Stromal cell of bone marrow (primary cell): ENCODE measurements around the gene MRPL39.
A peak's percentile ranks its signal among the peaks of the same experiment; 100 is the strongest.

Experiments
- DNase-seq: peaks from one replicate; pipeline ENCODE4 v3.0.0-alpha.2; 2012; ENCODE audit warnings: low read depth

The MRPL39 gene

DNA sequence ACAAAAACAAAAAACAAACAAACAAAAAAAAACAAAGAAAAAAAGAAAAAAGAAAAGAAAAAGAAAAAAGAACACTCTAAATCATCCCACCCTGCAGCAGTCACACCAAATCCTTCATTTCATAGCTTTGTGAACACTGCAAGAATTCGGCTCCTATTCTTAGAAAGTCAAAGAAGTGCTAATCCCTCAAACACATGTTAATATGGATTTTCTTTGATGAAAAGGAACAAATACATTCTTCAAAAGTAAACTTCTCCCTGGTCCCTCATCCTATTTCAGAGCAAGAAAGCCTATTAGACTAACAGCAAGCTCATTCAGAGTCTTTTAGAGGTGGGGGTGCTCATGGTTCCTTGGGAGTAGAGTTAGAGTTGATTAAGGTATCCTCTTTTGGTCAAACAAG is 7.2 kb upstream of the MRPL39 start:
- DNase-seq, result no peak

DNA sequence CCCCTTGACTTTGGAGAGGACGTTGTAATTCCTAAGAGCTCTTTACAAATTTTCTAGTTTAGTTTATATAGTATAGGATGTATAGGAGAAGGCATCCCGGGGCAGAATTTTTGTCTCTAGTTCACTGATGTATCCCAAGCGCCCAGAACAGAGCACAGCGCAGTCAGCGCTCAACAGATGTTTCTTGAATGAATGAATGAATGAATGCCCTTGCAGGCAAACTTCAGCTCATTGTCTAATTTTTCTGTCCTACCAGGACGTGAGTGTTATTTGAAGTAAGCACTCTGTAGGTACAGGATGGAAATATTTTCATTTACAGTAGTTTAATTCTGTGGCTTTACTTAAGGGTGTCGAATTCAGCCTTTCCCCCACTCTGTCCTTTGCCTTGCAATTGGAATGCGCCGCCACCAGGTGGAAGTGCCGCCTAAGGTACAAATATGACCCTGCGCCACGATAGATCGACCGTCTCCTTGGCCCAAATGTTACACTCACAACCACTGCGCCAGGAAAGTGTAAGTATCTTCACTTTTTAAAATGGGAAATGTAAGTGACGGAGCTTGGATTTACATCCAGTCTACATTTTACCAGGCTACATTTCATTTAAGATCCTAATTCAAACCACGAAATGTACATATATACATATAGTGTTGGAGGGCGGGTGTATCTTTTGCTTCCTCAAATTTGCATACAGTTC is 910 bp upstream of the MRPL39 start:
- DNase-seq, result peak; percentile 60

DNA sequence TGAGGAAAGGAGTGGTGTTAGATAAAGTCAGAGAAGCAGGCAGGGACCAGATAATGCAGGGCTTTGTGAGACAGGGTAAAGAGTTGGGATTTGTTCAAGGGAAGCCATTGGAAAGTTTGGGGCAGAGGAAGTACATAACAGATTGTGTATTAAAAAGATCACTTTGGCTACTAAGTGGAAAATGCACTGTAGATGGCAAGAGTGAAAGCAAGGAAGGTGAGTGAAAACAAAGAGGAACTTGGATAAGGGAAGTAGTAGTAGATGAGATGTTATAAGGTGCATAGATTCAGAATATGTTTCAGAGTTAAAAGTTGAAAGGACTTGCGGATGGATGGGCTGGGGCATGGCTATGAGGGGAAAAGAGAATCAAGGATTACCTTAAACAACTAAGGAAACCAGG is 17.4 kb downstream of the MRPL39 start:
- DNase-seq, result no peak

DNA sequence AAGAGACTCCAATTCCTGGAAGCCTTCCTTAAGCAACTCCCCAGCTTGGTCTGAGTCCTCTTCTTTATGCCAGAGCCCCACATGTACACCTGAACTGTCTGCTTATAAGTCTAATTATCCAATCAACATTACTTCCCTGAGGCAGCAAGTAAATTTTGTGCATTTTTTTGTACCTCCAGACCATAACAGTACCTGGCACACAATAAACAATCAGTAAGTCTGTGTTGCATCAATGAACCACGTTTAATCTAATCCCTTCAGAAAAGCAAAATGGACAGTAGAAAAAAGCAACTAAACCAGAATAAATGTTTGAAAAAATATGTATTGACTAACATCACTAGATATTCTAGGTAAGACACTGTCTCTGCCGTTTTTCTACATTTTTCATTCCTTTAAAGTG is 20.5 kb downstream of the MRPL39 start:
- DNase-seq, result no peak

DNA sequence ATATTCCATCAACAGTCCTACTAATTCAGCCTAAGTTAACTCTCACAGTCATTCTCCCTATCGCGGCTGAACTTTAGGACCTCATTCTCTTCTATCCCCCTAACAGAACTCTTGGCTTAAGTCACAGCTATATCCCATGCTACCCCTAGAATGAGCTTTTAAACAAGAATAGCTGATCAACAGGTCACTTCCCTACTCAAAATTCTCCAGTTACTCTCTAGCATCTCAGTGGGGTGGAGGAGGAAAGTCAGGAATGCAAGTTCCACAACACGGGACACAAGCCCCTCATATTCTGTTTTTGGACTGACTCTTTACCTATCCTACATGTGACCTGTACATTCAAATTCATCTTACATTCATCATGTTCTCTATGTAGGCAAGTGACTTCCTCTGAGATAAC is 21.0 kb downstream of the MRPL39 start:
- DNase-seq, result no peak

DNA sequence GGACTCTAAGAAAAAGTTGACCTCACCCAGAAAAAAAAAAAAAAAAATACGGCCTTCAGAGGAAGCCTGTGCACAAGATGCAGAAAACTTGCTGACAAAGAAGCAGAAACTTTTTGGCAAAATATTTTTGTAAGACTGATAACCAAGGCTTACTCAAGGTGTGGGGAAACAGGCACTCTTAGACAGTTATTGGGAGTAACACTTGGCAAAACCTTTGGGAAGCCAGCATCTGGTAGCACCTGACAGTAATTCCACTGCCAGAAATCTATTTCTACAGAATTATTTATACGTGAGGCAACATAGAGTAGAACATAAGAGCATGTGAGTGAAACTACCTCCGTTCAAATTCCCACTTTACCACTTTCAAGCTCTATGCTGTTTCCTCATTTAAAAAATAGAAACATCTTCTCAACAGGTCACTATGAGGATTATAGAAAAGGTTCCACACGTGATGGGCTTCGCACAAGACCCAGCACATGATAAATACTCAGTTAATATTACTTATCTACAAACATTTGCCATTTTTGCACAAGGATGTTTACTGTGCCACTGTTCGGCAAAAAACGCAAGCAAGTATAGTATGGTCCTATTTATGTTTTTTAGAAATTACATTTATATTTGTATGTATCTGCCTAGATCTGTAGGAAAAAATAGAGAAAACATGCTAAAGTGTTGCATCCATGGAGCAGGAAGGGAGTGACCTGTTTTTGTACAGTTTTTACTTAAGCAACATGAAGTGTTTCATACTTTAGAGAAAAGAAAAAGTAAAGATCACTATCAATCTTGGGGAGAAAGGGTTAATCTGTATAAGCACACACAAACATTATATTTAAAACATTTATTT is 22.2 kb downstream of the MRPL39 start:
- no peak for DNase-seq

DNA sequence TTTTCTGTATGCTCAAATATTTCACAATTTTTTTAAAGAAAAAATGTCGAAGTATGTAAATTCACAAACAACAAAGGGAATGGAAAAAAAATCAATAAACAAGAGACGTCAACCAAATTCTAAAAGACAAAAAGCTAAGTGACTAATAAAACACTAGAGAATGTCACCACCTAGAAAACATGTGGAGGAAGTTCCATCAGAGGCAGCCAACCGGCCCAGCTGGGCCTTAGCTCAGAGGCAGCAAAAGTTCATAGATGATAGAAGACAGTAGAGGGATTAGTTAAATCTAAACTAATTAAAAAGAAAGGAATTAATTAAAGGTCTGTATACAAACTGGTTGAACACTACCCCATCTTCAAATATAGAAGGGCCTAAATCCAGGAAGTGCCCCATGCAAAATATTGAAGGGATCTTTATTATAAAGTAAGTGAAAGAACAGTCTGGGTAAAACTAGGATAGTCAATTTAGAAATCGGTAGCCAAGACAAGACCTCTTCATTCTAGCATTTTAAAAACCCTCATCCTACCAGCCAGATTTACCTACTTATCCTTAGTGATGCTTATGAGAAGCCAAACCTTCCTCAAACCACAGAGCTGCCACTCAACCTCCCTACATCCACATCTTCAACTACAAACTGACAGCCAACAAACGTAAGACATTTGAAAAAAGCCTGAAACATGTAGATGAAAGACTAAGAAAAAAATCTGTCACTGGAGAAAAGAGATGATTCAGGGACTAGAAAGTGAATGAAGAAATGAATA is 23.7 kb downstream of the MRPL39 start:
- DNase-seq, result no peak

DNA sequence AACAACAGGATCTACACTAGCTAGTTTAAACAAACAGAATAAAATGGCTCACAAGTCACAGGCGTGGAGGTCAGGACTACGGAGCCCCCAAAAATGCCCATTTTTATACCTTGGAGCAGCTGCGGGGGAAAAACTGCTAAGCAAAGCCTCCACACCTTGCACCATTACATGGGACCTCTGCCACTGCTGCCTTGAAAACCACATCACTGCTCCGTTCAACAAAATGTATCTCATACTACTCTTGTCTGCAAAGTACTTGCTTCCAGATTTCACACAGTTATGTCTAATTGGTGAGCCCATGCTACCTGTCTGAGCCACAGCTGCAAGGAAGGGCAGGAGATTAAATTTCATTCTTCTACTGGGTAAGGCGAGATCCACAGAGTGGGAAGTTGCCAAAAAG is 24.4 kb downstream of the MRPL39 start:
- DNase-seq, result no peak

DNA sequence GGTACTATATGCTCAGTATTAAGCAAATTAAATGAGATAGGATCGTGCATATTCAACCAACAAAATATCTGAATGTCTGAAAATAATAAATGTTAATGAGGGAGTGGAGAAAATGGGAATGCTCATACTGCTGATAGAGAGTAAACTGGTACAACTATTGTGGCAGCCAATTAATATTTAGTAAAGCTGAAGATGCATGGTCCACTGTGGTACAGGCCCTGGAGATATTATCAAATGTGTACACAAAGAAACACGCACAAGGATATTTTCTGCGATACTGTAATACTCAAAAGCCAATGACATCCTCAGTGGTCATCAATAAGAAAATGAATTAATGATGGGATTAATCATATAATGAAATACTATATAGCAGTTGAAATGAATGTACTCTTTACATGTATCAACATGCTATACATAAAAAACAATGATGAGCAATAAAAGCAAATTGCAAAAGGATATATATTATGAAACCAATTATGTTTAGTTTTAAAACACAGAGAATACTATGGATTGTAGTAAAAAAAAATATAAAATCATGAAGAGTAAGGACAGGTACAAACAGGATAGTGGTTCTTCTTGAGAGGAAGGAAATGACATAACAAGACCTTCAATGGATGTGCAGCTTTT is 25.0 kb downstream of the MRPL39 start:
- DNase-seq, result no peak

DNA sequence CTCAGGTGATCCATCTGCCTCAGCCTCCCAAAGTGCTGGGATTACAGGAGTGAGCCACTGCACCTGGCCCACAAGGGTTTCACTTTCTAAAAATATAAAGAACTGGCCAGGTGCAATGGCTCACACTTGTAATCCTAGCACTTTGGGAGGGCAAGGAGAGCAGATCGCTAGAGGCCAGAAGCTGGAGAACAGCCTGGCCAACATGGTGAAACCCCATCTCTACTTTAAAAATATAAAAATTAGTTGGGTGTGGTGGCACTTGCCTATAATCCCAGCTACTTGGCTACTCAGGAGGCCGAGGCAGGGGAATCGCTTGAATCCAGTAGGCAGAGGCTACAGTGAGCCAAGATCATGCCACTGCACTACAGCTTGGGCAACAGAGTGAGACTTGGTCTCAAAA is 25.7 kb downstream of the MRPL39 start:
- DNase-seq, result no peak

DNA sequence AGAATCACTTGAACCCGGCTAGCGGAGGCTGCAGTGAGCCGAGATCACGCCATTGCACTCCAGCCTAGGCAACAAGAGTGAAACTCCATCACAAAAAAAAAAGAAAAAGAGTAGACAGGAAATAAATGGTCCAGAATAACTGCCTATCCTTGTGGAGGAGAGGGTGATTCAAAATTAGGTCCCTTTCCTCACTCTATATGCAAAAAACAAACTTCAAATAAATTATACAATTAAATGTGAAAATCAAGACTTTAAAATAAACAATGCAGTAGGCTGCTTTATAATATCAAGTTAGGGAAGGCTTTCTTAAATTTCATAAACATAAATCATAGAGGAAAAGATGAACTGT is 26.4 kb downstream of the MRPL39 start:
- DNase-seq, result no peak

DNA sequence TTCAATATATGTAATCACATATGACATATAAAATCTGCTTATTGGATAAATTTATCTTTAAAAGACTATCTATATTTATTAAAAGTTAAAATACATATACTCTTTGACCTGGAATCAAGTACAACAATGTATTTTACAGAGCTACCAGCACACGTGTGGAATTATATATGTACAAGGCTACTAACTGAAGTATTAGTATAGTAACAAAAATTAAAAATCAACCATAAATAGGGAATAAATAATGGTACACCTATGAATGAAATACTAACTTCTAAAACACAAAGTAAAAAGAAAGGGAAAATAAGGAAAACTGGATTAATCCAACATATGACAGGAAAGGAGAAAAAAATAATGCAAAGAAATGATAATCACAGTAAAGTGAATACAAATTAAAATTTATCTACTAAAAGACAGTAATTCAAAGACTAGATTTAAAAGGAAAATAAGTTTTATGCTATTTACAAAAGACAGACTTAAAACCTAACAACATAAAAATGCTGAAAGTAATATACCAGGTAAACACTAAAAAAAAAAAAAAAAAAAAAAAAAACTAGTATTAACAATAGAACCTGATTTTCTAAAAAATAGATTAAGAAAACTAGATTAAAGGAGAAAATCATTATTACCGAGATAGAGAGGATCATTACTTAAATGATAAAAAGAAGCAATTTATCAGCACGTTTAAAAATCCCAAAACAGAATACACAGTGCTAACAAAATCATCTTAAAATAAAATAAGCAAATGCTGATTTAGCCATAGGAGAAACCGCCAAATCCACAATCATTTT is 27.9 kb downstream of the MRPL39 start:
- no peak for DNase-seq

DNA sequence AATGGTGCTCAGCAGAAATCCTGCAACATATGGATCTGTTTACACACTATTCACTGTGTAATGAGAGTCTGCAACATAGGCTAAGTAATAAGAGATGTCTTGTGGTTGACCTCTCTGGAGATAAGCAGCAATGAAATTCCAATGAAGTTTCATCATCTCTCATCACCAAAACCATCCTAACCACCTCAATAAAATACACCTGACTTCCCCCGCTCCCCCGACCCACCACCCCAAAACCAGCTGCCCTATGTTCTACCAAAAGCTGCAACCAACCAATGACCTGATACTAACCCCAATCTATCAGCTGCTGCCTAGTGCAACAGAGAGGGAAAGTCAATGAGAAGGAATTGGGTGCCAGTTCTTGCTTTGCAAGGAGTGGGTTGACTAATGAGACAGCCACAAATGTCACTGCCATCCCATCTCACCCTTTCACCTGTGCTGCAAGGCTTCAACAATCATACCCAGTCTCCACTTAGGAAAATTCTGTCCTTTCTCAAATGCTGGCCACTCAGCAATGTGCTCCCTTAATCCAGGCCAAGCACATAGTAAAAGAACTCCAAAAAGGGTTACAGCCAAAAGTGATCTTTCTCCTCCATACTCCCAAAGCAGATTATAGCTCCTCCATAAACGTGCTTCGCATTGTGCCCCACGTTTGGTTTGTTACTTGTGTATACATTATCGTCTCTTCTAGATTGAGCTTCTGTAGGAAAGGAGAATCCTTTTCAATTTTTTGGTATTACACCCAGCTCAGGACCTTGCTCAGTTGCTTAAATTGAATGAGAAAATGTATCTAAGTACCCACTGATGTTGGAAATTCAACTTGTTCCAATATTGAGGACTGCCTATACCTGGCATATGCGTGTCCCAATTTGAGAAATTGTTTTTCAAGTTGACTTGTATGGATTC is 29.0 kb downstream of the MRPL39 start:
- no peak for DNase-seq

DNA sequence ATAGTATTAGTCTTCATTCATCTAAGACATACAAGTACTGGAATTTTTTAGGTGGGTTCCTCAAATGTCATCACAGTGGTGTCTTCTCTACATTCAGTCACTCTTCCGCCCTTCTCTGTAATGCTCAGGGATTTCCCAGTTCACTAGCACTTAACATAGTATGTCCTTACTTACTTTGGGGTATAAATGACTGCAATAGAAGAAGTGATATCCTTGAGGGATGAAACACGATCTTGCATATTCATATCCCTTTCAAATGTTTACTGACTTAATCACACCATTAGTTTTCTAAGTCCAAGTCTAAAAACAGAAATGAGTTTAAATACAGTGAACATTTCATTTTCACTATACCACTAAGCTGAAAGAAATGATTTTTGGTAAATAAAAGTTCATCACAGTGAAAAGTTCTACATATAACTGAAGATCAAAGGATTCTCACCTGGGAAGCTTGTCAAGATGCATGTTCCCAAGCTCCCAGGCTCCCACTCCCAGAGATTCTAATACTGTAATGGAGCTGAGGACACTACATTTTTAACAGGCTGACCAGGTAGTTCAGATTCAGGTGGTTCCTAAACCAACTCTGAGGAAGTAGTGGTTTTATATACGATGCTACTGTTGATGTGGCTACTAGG is 29.7 kb downstream of the MRPL39 start:
- DNase-seq, result no peak

DNA sequence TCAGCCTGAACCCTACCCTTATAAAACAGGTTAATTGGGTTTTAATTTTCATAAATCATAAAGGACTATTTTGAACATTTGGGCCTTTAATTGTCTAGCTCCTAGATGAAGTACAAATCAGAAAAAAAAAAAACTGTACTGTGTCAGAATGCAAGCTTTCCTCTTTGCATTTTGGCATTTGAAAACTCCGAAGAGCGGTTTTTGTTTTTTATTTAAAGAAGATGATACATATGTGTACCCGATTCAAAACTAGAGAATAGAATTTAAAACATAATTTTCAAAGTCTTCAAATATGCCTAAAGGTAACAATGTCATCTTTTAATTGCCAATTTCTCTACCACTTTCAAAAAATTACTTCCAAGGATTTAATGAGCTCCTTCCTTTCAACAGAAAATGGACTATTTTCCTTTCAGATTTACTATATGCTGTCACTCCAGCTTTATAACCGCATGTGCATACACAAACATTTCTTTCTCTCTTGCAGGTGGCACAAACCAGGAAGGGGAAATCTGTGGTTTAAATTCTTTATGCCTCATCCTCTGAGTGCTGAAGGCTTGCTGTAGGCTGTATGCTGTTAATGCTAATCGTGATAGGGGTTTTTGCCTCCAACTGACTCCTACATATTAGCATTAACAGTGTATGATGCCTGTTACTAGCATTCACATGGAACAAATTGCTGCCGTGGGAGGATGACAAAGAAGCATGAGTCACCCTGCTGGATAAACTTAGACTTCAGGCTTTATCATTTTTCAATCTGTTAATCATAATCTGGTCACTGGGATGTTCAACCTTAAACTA is 33.7 kb downstream of the MRPL39 start:
- DNase-seq, result peak; percentile 83

DNA sequence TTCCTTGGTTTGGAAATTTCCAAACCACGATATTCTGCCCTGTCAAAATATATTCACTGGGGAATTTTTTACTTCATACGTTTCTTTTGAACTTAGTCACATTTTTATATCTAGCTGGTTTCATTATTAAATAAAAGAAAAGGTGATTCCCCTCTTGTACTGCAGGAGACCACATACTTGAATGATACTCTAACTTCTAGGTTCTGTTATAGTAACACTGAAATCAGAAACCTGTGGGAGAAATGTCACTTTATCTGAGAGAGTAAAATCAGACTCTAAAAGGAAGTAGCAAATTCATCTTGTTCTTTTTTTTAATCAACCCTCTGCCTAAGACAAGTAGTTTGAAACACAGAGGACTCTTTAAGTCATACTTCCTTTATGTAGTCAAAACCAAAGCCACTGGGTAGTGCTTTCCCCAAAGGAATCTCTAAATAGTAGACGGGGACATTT is 34.4 kb downstream of the MRPL39 start:
- no peak for DNase-seq

DNA sequence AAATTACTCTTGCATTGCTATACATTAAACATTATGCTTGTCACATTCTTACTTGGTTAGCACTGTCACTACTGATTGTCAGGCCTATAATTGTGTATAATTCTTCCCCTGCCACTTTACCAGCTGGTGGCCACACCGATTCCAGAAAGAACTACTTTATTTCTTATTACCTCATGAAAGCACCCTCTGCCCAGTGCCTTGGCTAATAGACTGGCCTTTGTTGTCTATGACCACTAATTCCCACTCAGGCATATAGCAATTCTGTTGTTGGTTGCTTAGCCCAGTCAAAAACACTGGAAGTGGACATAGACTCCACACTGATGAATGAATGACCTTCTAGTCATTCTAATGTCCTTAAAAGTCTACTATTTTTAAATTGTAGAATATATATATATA is 35.6 kb downstream of the MRPL39 start:
- no peak for DNase-seq

DNA sequence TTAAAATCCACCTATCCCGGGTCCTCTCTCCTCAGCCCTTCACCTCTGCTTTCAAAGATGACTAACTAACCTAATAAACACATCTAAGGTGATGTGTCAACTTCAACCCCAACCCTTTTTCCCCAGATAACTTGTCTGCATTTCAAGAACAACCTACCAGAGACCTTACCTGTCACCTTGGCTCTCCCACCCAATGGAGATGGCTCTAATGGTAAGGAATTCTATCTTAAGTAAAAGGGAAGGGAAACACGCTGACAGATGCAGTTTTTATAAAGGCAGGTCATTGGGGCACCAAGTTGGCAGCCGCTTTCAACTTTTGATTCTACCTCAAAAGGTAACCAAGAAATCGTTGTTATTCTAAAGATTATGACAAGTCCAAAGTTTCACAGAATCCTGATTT is 37.6 kb downstream of the MRPL39 start:
- DNase-seq, result no peak

DNA sequence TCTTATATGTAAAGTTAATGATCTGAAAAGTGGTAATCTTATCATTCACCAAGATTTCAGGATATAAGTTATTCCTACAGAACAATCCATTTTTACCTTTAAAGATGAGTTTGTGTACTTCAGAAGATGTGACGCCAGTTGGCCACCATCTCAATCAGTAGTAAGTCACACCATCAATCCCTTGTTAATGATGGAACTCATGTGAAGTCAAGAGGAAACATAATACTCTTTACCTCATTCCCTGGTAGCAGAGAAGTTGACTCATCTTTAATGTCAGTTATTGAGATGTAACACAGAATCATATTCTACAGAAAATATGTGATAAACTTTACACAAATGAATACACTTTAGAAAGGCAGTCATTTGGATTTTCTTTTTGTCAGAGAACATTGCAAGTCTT is 38.2 kb downstream of the MRPL39 start:
- DNase-seq, result no peak
